ENCODE measurements around the gene TMTC4.

The TMTC4 gene

GRCh38 chr13:100613031-100613430 lies 61.6 kb downstream of the TMTC4 start:
- no peak for DNase-seq (ENCODE audit: low read depth)
- no peak for TF ChIP-seq CTCF (IDR thresholded peaks at IDR 0.05; ENCODE audit: control insufficient read depth, insufficient read depth, low read depth, low read length, missing control alignments)
- H3K4me3 ChIP-seq (ENCODE audit: control insufficient read depth, low read depth, low read length) = no peak overlapping the region

- no peak for TF ChIP-seq CTCF (IDR thresholded peaks at IDR 0.05; ENCODE audit: control insufficient read depth, insufficient read depth, low read depth, low read length, missing control alignments)
- no peak for DNase-seq (ENCODE audit: low read depth)
- H3K4me3 ChIP-seq (ENCODE audit: control insufficient read depth, low read depth, low read length) = no peak overlapping the region
Measured at GRCh38 chr13:100611678-100612492, 62.7 kb downstream of the TMTC4 start.

GRCh38 chr13:100610391-100611347 lies 63.9 kb downstream of the TMTC4 start:
- no peak for TF ChIP-seq CTCF (IDR thresholded peaks at IDR 0.05; ENCODE audit: control insufficient read depth, insufficient read depth, low read depth, low read length, missing control alignments)
- no peak for DNase-seq (ENCODE audit: low read depth)
- no peak overlapping the region for H3K4me3 ChIP-seq (ENCODE audit: control insufficient read depth, low read depth, low read length)

- TF ChIP-seq CTCF (IDR thresholded peaks at IDR 0.05; ENCODE audit: control insufficient read depth, insufficient read depth, low read depth, low read length, missing control alignments) = no peak
- DNase-seq (ENCODE audit: low read depth) = no peak
- H3K4me3 ChIP-seq (ENCODE audit: control insufficient read depth, low read depth, low read length) = no peak overlapping the region
Measured at GRCh38 chr13:100608906-100609305, 65.7 kb downstream of the TMTC4 start.

- H3K4me3 ChIP-seq (ENCODE audit: control insufficient read depth, low read depth, low read length) = no peak overlapping the region
- no peak for TF ChIP-seq CTCF (IDR thresholded peaks at IDR 0.05; ENCODE audit: control insufficient read depth, insufficient read depth, low read depth, low read length, missing control alignments)
- DNase-seq (ENCODE audit: low read depth) = no peak
Measured at GRCh38 chr13:100608489-100608888, 66.1 kb downstream of the TMTC4 start.

GRCh38 chr13:100604918-100605710 lies 69.5 kb downstream of the TMTC4 start:
- no peak for TF ChIP-seq CTCF (IDR thresholded peaks at IDR 0.05; ENCODE audit: control insufficient read depth, insufficient read depth, low read depth, low read length, missing control alignments)

More at GRCh38 chr13:100604918-100605710, 69.5 kb downstream of the TMTC4 start:
- DNase-seq (ENCODE audit: low read depth) = no peak
- no peak overlapping the region for H3K4me3 ChIP-seq (ENCODE audit: control insufficient read depth, low read depth, low read length)

All from AG09309 (cell line).